H9 (cell line): ENCODE data around the gene PLEKHA7. TPM values are rescaled to one million over a fixed set of nuclear protein-coding genes. Genes with fewer than 3 reads are reported as not detected.

Source experiments
- DNase-seq: peaks from one replicate; pipeline ENCODE4 v3.0.0-alpha.2; 2017
- H2AFZ ChIP-seq: one replicate; pipeline ENCODE4 v1.6.1; 2013; ENCODE audit warnings: mild to moderate bottlenecking, low read length, control low read depth, moderate library complexity
- H2AK5ac ChIP-seq: 2 replicates; pipeline ENCODE4 v1.6.1; 2013; ENCODE audit warnings: low read length, control low read depth, mixed read lengths; ENCODE audit not compliant: insufficient read length
- H2BK120ac ChIP-seq: one replicate; pipeline ENCODE4 v1.6.1; 2013; ENCODE audit warnings: low read depth, mild to moderate bottlenecking, low read length, control low read depth, inconsistent platforms; ENCODE audit not compliant: poor library complexity, severe bottlenecking
- H2BK12ac ChIP-seq: 2 replicates; pipeline ENCODE4 v1.6.1; 2013; ENCODE audit warnings: low read length, control low read depth, mixed read lengths, low read depth; ENCODE audit not compliant: insufficient read length
- H2BK15ac ChIP-seq: 2 replicates; pipeline ENCODE4 v1.6.1; 2013; ENCODE audit warnings: low read depth, low read length, control low read depth
- H2BK20ac ChIP-seq: one replicate; pipeline ENCODE4 v1.6.1; 2013; ENCODE audit warnings: low read depth, mild to moderate bottlenecking, low read length, control low read depth, inconsistent platforms; ENCODE audit not compliant: poor library complexity, severe bottlenecking
- H2BK5ac ChIP-seq: 2 replicates; pipeline ENCODE4 v1.6.1; 2013; ENCODE audit warnings: low read length, control low read depth, mixed read lengths; ENCODE audit not compliant: insufficient read length
- H3K14ac ChIP-seq: 2 replicates; pipeline ENCODE4 v1.6.1; 2013; ENCODE audit warnings: low read length, control low read depth; ENCODE audit not compliant: insufficient read depth
- H3K18ac ChIP-seq: 2 replicates; pipeline ENCODE4 v1.6.1; 2013; ENCODE audit warnings: low read depth, mild to moderate bottlenecking, mixed read lengths, low read length, control low read depth; ENCODE audit not compliant: insufficient read length
- H3K23ac ChIP-seq: 2 replicates; pipeline ENCODE4 v1.6.1; 2013; ENCODE audit warnings: low read length, control low read depth, mixed read lengths, low read depth; ENCODE audit not compliant: insufficient read length
- H3K23me2 ChIP-seq: 2 replicates; pipeline ENCODE4 v1.6.1; 2013; ENCODE audit warnings: low read depth, mild to moderate bottlenecking, mixed read lengths, low read length, control low read depth; ENCODE audit not compliant: insufficient read length, poor library complexity, severe bottlenecking
- H3K27ac ChIP-seq: 2 replicates; pipeline ENCODE4 v1.5.1; 2013; ENCODE audit warnings: low read length, control low read depth, mixed read lengths, low read depth; ENCODE audit not compliant: insufficient read length
- H3K27me3 ChIP-seq: 2 replicates; pipeline ENCODE4 v1.6.1; 2013; ENCODE audit warnings: low read length, control low read depth, inconsistent platforms; ENCODE audit not compliant: insufficient read depth
- H3K4ac ChIP-seq: 2 replicates; pipeline ENCODE4 v1.6.1; 2013; ENCODE audit warnings: low read depth, mild to moderate bottlenecking, control low read depth, inconsistent platforms, low read length, moderate library complexity
- H3K4me1 ChIP-seq: 2 replicates; pipeline ENCODE4 v1.6.1; 2013; ENCODE audit warnings: low read length, control low read depth, inconsistent platforms; ENCODE audit not compliant: insufficient read depth
- H3K4me2 ChIP-seq: 2 replicates; pipeline ENCODE4 v1.6.1; 2013; ENCODE audit warnings: low read length, control low read depth, mixed read lengths; ENCODE audit not compliant: insufficient read length, insufficient read depth
- H3K56ac ChIP-seq: 2 replicates; pipeline ENCODE4 v1.6.1; 2013; ENCODE audit warnings: low read depth, mild to moderate bottlenecking, mixed read lengths, low read length, control low read depth; ENCODE audit not compliant: insufficient read length
- H3K79me1 ChIP-seq: 2 replicates; pipeline ENCODE4 v1.6.1; 2013; ENCODE audit warnings: low read depth, mild to moderate bottlenecking, moderate library complexity, low read length, control low read depth, inconsistent platforms; ENCODE audit not compliant: insufficient read depth, poor library complexity, severe bottlenecking
- H3K79me2 ChIP-seq: 2 replicates; pipeline ENCODE4 v1.6.1; 2013; ENCODE audit warnings: low read length, control low read depth, inconsistent platforms; ENCODE audit not compliant: insufficient read depth
- H3K9ac ChIP-seq: 2 replicates; pipeline ENCODE4 v1.6.1; 2013; ENCODE audit warnings: low read length, control low read depth, mixed read lengths; ENCODE audit not compliant: insufficient read length; ENCODE audit errors: extremely low read depth
- H3K9me3 ChIP-seq: one replicate; pipeline ENCODE4 v1.6.1; 2013; ENCODE audit warnings: low read depth, low read length, inconsistent platforms; ENCODE audit not compliant: control insufficient read depth
- H3T11ph ChIP-seq: one replicate; pipeline ENCODE4 v1.6.1; 2013; ENCODE audit warnings: mild to moderate bottlenecking, low read length, control low read depth, inconsistent platforms
- H4K20me1 ChIP-seq: one replicate; pipeline ENCODE4 v1.6.1; 2013; ENCODE audit not compliant: control insufficient read depth, insufficient read length, insufficient read depth
- H4K5ac ChIP-seq: 2 replicates; pipeline ENCODE4 v1.6.1; 2013; ENCODE audit warnings: low read depth, mild to moderate bottlenecking, mixed read lengths, low read length, control low read depth; ENCODE audit not compliant: insufficient read length
- H4K8ac ChIP-seq: replicated peaks from 2 replicates; pipeline ENCODE4 v1.6.1; 2013; ENCODE audit warnings: low read length, control low read depth, mixed read lengths, low read depth; ENCODE audit not compliant: insufficient read length
- H4K91ac ChIP-seq: 2 replicates; pipeline ENCODE4 v1.6.1; 2013; ENCODE audit warnings: low read depth, mild to moderate bottlenecking, moderate library complexity, mixed read lengths, low read length, control low read depth; ENCODE audit not compliant: insufficient read length
- H3K27ac Mint-ChIP-seq, 3 experiments: 2 replicates in 2 of 3; 3 replicates in 1 of 3; pipeline ENCODE4 v1.8.0; 2020 to 2021; ENCODE audit warnings: mixed read lengths in 3 of 3, mild to moderate bottlenecking in 1 of 3, moderate library complexity in 1 of 3
- H3K27me3 Mint-ChIP-seq: 2 replicates; pipeline ENCODE4 v1.8.0; 2021; ENCODE audit warnings: low read depth, mild to moderate bottlenecking, moderate library complexity, mixed read lengths
- H3K36me3 Mint-ChIP-seq, 3 experiments: 2 replicates in 2 of 3; 3 replicates in 1 of 3; pipeline ENCODE4 v1.8.0; 2020 to 2021; ENCODE audit warnings: low read depth in 3 of 3, mixed read lengths in 3 of 3; ENCODE audit not compliant: insufficient read depth in 1 of 3
- H3K4me1 Mint-ChIP-seq, 2 experiments: 2 replicates each; pipeline ENCODE4 v1.8.0; 2020; ENCODE audit warnings: mixed read lengths in 2 of 2
- H3K4me3 Mint-ChIP-seq, 2 experiments: 2 replicates in 1 of 2; 3 replicates in 1 of 2; pipeline ENCODE4 v1.8.0; 2020 to 2021; ENCODE audit warnings: mild to moderate bottlenecking in 2 of 2, mixed read lengths in 2 of 2, moderate library complexity in 1 of 2
- H3K9me3 Mint-ChIP-seq, 2 experiments: 2 replicates in 1 of 2; 3 replicates in 1 of 2; pipeline ENCODE4 v1.8.0; 2020; ENCODE audit warnings: mild to moderate bottlenecking in 2 of 2, mixed read lengths in 2 of 2, moderate library complexity in 1 of 2
- CTCF ChIP-seq: fragments of 200-600 bp; sonication (generic); conservative IDR thresholded peaks from 3 replicates; pipeline ENCODE4 v1.8.0; 2021; ENCODE audit warnings: antibody characterized with exemption, mild to moderate bottlenecking
- WGBS: extraction: QIAGEN DNeasy Blood & Tissue Kit; methylation state at CpG from one replicate; pipeline ENCODE4 v1.1.7; 2013; ENCODE audit warnings: missing lambda C conversion rate, low lambda C conversion rate, mixed read lengths; ENCODE audit not compliant: insufficient read length; ENCODE audit errors: extremely low coverage; 5-methylcytosine and 5-hydroxymethylcytosine counted together
- total RNA-seq: library from RNA; stranded (reverse); gene quantifications from 2 replicates; pipeline ENCODE4 v1.2.1, GENCODE V29; 2021

Gene PLEKHA7
- total RNA-seq, 1 experiment from 2014 or later, result 21.0 TPM

DNA sequence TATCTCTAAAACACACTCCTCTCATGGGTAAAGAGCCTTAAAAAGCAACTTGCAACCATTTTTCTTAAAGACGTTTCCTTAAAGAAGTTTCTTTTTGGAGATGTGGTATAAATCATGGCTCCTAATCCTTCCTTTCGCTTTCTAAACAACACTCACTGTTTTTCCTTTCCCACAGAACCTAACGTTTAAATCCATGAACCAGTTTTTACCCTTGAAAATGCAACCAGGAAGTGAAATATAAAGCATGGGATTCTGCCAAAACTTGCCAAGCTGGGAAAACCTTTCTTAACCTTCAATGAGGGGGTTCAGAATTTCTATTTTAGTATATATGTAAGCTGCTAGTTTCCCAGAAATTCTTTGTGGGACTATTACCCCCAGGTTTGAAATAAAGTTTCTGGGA, 8.6 kb downstream of the PLEKHA7 start:
- Histone ChIP-seq H3K4me2 (no peak overlapping the region), H2AFZ (no peak overlapping the region), H2BK12ac (no peak overlapping the region), H2BK20ac (no peak overlapping the region), H3K23me2 (no peaks in the 10 kb centered on the region), H4K91ac (no peak overlapping the region), H3K9ac (no peak overlapping the region), H3K23ac (no peak overlapping the region), H4K5ac (no peak overlapping the region), H2BK120ac (no peak overlapping the region), H2AK5ac (no peak overlapping the region), H2BK15ac (no peak overlapping the region), H3K27ac (no peak overlapping the region), H3K18ac (no peak overlapping the region), H3K14ac (no peak overlapping the region), H3K27me3 (no peaks in the 10 kb centered on the region), H3K4ac (no peak overlapping the region), H3K9me3 (no peaks in the 10 kb centered on the region), H3K56ac (no peak overlapping the region), H3K4me1 (no peaks in the 10 kb centered on the region), H4K8ac (no peak overlapping the region), H4K20me1 (no peaks in the 10 kb centered on the region), H3K79me1 (peaks cover 2% of the 10 kb centered on the region), H3K79me2 (no peaks in the 10 kb centered on the region), H3T11ph (no peak overlapping the region), H2BK5ac (no peak overlapping the region)
- Mint-ChIP-seq H3K36me3 (peaks cover 0 to 17% (median 4%) of the 10 kb centered on the region in 3 experiments; a peak in 3 of 7 replicates), H3K27ac (no peak overlapping the region), H3K9me3 (no peaks in the 10 kb centered on the region; a peak in 1 of 5 replicates), H3K27me3 (no peaks in the 10 kb centered on the region), H3K4me1 (peaks cover 0 to 5% of the 10 kb centered on the region in 2 experiments; a peak in 2 of 4 replicates), H3K4me3 (no peak overlapping the region)
- TF ChIP-seq CTCF, result no peak
- no peak for DNase-seq
- no CpG with 5 or more reads among the region's 3 CpGs for WGBS
